ENCODE measurements around the gene SLC9C1.
A peak's percentile ranks its signal among the peaks of the same experiment; 100 is the strongest.

DNA sequence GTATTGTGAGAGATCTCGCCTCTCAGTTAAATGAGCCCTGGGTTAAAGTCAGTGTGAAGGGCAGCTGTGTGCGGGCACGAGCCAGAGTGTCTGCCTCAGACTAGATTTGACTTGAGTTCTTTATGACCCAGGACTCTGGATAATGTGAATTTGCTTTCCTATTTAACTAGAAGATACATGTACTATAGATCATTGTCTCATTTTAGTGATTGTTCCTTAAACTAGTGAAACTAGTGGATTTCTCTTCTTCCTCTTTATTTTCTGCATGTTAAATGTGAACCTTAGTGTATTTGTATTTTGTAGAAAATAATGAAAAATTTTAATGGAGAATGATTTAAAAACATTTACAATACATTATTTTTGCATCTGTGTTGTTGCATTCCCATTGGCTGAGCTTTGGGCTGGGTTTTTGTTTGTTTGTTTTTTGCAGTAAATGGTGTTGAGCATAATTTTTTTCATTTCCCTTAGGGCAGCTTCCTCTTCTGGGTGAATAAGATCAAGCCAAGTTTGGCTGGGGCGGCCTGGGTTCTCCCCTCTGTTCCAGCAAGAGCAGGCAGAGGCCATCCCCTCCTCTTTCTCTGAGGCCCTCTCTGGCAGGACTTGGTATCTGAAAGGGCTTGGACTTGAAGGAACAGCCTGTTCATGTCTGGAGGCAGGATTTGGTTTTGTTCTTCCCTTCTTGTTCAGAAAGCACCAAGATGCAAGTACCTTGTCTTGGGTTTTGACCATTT lies 176.0 kb downstream of the SLC9C1 start:
- TF ChIP-seq, protein P1, sequence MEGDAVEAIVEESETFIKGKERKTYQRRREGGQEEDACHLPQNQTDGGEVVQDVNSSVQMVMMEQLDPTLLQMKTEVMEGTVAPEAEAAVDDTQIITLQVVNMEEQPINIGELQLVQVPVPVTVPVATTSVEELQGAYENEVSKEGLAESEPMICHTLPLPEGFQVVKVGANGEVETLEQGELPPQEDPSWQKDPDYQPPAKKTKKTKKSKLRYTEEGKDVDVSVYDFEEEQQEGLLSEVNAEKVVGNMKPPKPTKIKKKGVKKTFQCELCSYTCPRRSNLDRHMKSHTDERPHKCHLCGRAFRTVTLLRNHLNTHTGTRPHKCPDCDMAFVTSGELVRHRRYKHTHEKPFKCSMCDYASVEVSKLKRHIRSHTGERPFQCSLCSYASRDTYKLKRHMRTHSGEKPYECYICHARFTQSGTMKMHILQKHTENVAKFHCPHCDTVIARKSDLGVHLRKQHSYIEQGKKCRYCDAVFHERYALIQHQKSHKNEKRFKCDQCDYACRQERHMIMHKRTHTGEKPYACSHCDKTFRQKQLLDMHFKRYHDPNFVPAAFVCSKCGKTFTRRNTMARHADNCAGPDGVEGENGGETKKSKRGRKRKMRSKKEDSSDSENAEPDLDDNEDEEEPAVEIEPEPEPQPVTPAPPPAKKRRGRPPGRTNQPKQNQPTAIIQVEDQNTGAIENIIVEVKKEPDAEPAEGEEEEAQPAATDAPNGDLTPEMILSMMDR (conservative IDR thresholded peaks at IDR 0.05; ENCODE audit: low read depth, low read length): 0 out of 2 replicates have a peak, but pooled peaks have one; percentile 15
- no peak for TF ChIP-seq EZH2phosphoT487 (IDR thresholded peaks at IDR 0.05; ENCODE audit: borderline replicate concordance, low read length)
